ENCODE data around the gene SCUBE1.

The SCUBE1 gene

DNA sequence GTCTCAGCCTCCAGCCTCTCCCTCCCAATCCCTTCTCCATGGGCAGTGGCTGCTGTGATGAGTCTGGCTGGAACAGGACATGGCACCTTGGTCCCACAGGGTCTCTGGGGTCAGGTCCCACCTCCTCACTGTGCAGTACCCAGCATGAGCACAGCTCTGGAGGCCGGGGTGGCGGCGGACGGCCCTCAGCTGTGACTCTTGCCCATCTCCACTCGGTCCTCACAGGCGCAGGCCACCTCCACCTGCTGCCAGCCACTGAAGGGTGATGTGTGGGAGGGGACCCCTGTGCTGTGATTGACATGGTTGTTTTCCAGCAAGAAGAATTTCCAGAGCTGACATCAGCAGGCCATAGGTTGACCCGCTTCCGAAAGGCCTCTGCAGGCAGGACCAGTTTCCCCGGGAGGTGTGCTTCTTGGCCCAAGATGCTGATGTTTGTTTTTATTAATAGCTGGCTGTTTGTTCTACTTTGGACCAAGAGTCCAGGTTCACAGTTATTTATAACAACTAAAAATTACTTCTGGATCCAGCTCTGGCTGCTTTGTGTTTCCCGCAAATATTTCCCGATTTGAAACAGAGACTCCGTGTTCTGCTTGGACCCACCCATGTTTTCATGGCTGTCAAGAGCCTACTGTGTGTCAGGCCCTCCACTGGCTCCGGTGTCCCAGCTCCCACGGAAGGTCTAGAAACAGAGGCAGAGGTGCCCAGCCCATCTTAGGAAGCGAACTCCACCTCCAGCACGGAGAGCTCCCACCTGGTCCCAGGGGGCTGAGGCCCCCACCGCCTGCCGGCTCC lies 45.7 kb downstream of the SCUBE1 start:
- peak overlapping the region in 8 of 11 experiments; percentile 58 to 86 (median 74); a peak in 15 of 22 replicates for H3K27ac ChIP-seq
- no peaks in the 10 kb centered on the region for H3K27me3 ChIP-seq
- H3K36me3 ChIP-seq = no peaks in the 10 kb centered on the region
- no peaks in the 10 kb centered on the region for H3K9me3 ChIP-seq (replicated peaks in 1 of 11)
- peak overlapping the region in 5 of 11 experiments; percentile 61 to 70 (median 69); a peak in 11 of 22 replicates for H3K9ac ChIP-seq
- H3K4me2 ChIP-seq = peak overlapping the region in 10 of 11 experiments; percentile 59 to 95 (median 85); a peak in 18 of 22 replicates
- TF ChIP-seq Cebpa-rat (IDR thresholded peaks at IDR 0.05) = no peak
- H3K4me1 ChIP-seq = peaks cover 34 to 94% (median 79%) of the 10 kb centered on the region in 10 experiments
- peak overlapping the region in 2 of 10 experiments; percentile 10 to 28; a peak in 1 of 20 replicates for H3K4me3 ChIP-seq
- H4K20me1 ChIP-seq = no peaks in the 10 kb centered on the region

GRCh38 chr22:43296276-43296902 lies 46.8 kb downstream of the SCUBE1 start:
- peak in 4 of 11 experiments; percentile 50 to 68 (median 64); a peak in 6 of 22 replicates for TF ChIP-seq Cebpa-rat (IDR thresholded peaks at IDR 0.05)
- peaks cover 34 to 86% (median 74%) of the 10 kb centered on the region in 10 experiments for H3K4me1 ChIP-seq

GRCh38 chr22:43295660-43296059 lies 47.5 kb downstream of the SCUBE1 start:
- Histone ChIP-seq H3K27ac (peak overlapping the region in 8 of 11 experiments; percentile 58 to 86 (median 74); a peak in 16 of 22 replicates), H3K4me2 (peak overlapping the region; percentile 39 to 95 (median 82); a peak in 21 of 22 replicates), H3K4me3 (no peak overlapping the region; a peak in 1 of 20 replicates), H3K27me3 (0 out of 22 replicates have a peak, but pooled peaks cover 0 to under 1% (median 0%) of the 10 kb centered on the region in 11 experiments), H3K9me3 (replicated peaks in 1 of 11) (no peaks in the 10 kb centered on the region), H3K36me3 (no peaks in the 10 kb centered on the region), H3K9ac (peak overlapping the region in 8 of 11 experiments; percentile 37 to 70 (median 62); a peak in 13 of 22 replicates), H3K4me1 (peaks cover 34 to 81% (median 75%) of the 10 kb centered on the region in 10 experiments), H4K20me1 (no peaks in the 10 kb centered on the region)
- TF ChIP-seq Cebpa-rat (IDR thresholded peaks at IDR 0.05) = no peak

More at GRCh38 chr22:43296276-43296902, 46.8 kb downstream of the SCUBE1 start:
- no peaks in the 10 kb centered on the region for H3K9me3 ChIP-seq (replicated peaks in 1 of 11)
- peak overlapping the region; percentile 39 to 95 (median 82) for H3K4me2 ChIP-seq
- peak overlapping the region in 8 of 11 experiments; percentile 37 to 70 (median 62); a peak in 15 of 22 replicates for H3K9ac ChIP-seq
- H3K27ac ChIP-seq = peak overlapping the region in 8 of 11 experiments; percentile 58 to 86 (median 74); a peak in 16 of 22 replicates
- peak overlapping the region in 2 of 10 experiments; percentile 10 to 28; a peak in 2 of 20 replicates for H3K4me3 ChIP-seq
- H4K20me1 ChIP-seq = no peaks in the 10 kb centered on the region
- H3K27me3 ChIP-seq = no peaks in the 10 kb centered on the region
- no peaks in the 10 kb centered on the region for H3K36me3 ChIP-seq

GRCh38 chr22:43295173-43295572 lies 48.0 kb downstream of the SCUBE1 start:
- H3K4me3 ChIP-seq = no peak overlapping the region
- H3K4me2 ChIP-seq = peak overlapping the region; percentile 39 to 95 (median 82)
- TF ChIP-seq Cebpa-rat (IDR thresholded peaks at IDR 0.05) = no peak
- H3K27me3 ChIP-seq = peaks cover 0 to 4% (median 0%) of the 10 kb centered on the region in 11 experiments; a peak in 3 of 22 replicates
- H3K4me1 ChIP-seq = peaks cover 34 to 81% (median 74%) of the 10 kb centered on the region in 10 experiments
- no peaks in the 10 kb centered on the region for H3K9me3 ChIP-seq (replicated peaks in 1 of 11)
- H3K27ac ChIP-seq = peak overlapping the region in 7 of 11 experiments; percentile 1 to 86 (median 78); a peak in 10 of 22 replicates
- H4K20me1 ChIP-seq = no peaks in the 10 kb centered on the region
- H3K36me3 ChIP-seq = no peaks in the 10 kb centered on the region
- peak overlapping the region in 1 of 11 experiments; percentile 64; a peak in 1 of 22 replicates for H3K9ac ChIP-seq

- H3K9me3 ChIP-seq (replicated peaks in 1 of 11) = no peaks in the 10 kb centered on the region
- peak overlapping the region; percentile 27 to 95 (median 82); a peak in 21 of 22 replicates for H3K4me2 ChIP-seq
- peaks cover 0 to 4% (median 0%) of the 10 kb centered on the region in 11 experiments; a peak in 3 of 22 replicates for H3K27me3 ChIP-seq
- no peak overlapping the region for H3K4me3 ChIP-seq
- TF ChIP-seq Cebpa-rat (IDR thresholded peaks at IDR 0.05) = no peak
- H4K20me1 ChIP-seq = no peaks in the 10 kb centered on the region
- peaks cover 42 to 81% (median 77%) of the 10 kb centered on the region in 10 experiments for H3K4me1 ChIP-seq
- no peak overlapping the region for H3K9ac ChIP-seq
- no peaks in the 10 kb centered on the region for H3K36me3 ChIP-seq
- peak overlapping the region in 5 of 11 experiments; percentile 20 to 84 (median 38); a peak in 4 of 22 replicates for H3K27ac ChIP-seq
Observed at GRCh38 chr22:43293655-43294392, 49.3 kb downstream of the SCUBE1 start.

DNA sequence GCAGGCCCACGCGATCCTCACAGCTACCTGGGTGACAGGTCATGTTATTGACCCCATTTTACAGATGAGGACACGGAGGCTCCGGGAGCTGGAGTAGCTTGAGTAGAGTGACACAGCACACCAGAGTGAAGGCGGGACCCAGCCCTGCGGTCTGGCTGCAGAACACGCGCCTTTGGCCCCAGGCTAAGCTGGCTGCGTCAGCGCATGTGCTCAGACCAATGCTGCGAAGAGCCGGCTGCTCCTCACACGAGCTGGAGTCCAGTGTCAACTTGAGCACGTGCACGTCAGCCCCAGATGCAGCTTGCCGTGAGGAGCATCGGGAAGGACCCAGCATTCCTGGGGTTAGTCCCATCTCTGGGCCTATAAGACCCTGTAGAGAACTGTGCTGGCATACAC lies 49.9 kb downstream of the SCUBE1 start:
- no peak for TF ChIP-seq Cebpa-rat (IDR thresholded peaks at IDR 0.05)
- H3K27ac ChIP-seq = 0 out of 22 replicates have a peak overlapping the region, but pooled peaks of 1 of the 11 experiments have one; percentile 82
- H4K20me1 ChIP-seq = no peaks in the 10 kb centered on the region
- no peaks in the 10 kb centered on the region for H3K36me3 ChIP-seq
- H3K27me3 ChIP-seq = peaks cover 0 to 4% (median 0%) of the 10 kb centered on the region in 11 experiments; a peak in 3 of 22 replicates
- H3K9me3 ChIP-seq (replicated peaks in 1 of 11) = no peaks in the 10 kb centered on the region
- H3K9ac ChIP-seq = no peak overlapping the region
- peak overlapping the region in 9 of 11 experiments; percentile 4 to 93 (median 82); a peak in 12 of 22 replicates for H3K4me2 ChIP-seq
- H3K4me3 ChIP-seq = no peak overlapping the region
- H3K4me1 ChIP-seq = peaks cover 42 to 76% (median 74%) of the 10 kb centered on the region in 10 experiments

DNA sequence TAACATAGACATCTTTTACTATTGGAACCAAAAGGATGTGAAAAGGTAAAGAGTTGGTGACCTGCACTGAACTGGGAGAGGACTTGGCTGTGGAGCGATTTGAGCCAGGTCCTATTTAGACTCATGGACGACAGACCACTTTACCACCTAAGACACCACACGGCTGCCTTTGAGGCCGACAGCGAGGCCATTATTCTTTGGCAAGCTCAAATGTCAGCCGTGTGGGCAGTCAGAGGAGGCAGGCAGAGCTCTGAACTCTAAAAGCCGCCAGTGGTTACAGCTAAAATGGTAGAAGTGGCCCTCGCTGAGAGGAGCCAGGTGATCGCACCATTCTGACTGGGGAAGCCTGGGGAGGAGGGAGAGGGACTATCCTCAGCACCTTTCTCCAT lies 50.5 kb downstream of the SCUBE1 start:
- peak overlapping the region in 2 of 11 experiments; percentile 4 to 90; a peak in 1 of 22 replicates for H3K4me2 ChIP-seq
- H4K20me1 ChIP-seq = no peaks in the 10 kb centered on the region
- no peaks in the 10 kb centered on the region for H3K9me3 ChIP-seq (replicated peaks in 1 of 11)
- no peak for TF ChIP-seq Cebpa-rat (IDR thresholded peaks at IDR 0.05)
- no peak overlapping the region for H3K27ac ChIP-seq
- no peak overlapping the region for H3K9ac ChIP-seq
- peaks cover 0 to 4% (median 0%) of the 10 kb centered on the region in 11 experiments; a peak in 3 of 22 replicates for H3K27me3 ChIP-seq
- H3K4me3 ChIP-seq = no peak overlapping the region
- peaks cover 42 to 70% (median 68%) of the 10 kb centered on the region in 10 experiments for H3K4me1 ChIP-seq
- H3K36me3 ChIP-seq = no peaks in the 10 kb centered on the region

GRCh38 chr22:43291381-43291780 lies 51.8 kb downstream of the SCUBE1 start:
- Histone ChIP-seq H3K9ac (no peak overlapping the region), H4K20me1 (no peaks in the 10 kb centered on the region), H3K27me3 (peaks cover 0 to 4% (median 0%) of the 10 kb centered on the region in 11 experiments; a peak in 3 of 22 replicates), H3K4me2 (no peak overlapping the region), H3K9me3 (replicated peaks in 1 of 11) (no peaks in the 10 kb centered on the region), H3K4me1 (peaks cover 35 to 58% (median 56%) of the 10 kb centered on the region in 10 experiments), H3K4me3 (no peak overlapping the region), H3K27ac (no peak overlapping the region), H3K36me3 (no peaks in the 10 kb centered on the region)
- no peak for TF ChIP-seq Cebpa-rat (IDR thresholded peaks at IDR 0.05)

Data from BLaER1 treated with 17β-estradiol and CSF1 and Interleukin-3, amounts not matched to agents 10 nM and 100 nM (cell line).